GM12874 (cell line): ENCODE measurements around the gene LPAR3.

ENCODE experiments used
- CTCF ChIP-seq: IDR thresholded peaks from 2 replicates; pipeline ENCODE4 v1.5.1; 2011; ENCODE audit warnings: low read depth, mild to moderate bottlenecking, control low read depth, low read length, moderate library complexity; ENCODE audit not compliant: insufficient read depth

LPAR3 gene

GRCh38 chr1:84861988-84862644 is 30.9 kb downstream of the LPAR3 start:
- TF ChIP-seq CTCF = no peak

- TF ChIP-seq CTCF = no peak
These were observed 31.5 kb downstream of the LPAR3 start for GRCh38 chr1:84861516-84861915.

- TF ChIP-seq CTCF = no peak
These were observed 33.1 kb downstream of the LPAR3 start for GRCh38 chr1:84859866-84860265.

- no peak for TF ChIP-seq CTCF
These were observed 35.1 kb downstream of the LPAR3 start for GRCh38 chr1:84857906-84858305.

- TF ChIP-seq CTCF = no peak
These were observed 36.2 kb downstream of the LPAR3 start for GRCh38 chr1:84856726-84857270.

GRCh38 chr1:84855691-84856630 is 37.0 kb downstream of the LPAR3 start:
- no peak for TF ChIP-seq CTCF

GRCh38 chr1:84855168-84855567 is 37.8 kb downstream of the LPAR3 start:
- TF ChIP-seq CTCF = no peak
